WERI-Rb-1 (cell line): ENCODE results near the gene FBXO31.

Experiments used
- DNase-seq: peaks from one replicate; pipeline ENCODE4 v3.0.0-alpha.2; 2020
- H3K27ac ChIP-seq: fragments of 250-450 bp; sonication (Bioruptor Pico); 2 replicates; pipeline ENCODE4 v1.5.1; 2020; ENCODE audit warnings: mild to moderate bottlenecking, moderate library complexity
- H3K27me3 ChIP-seq: fragments of 250-450 bp; sonication (Bioruptor Pico); 2 replicates; pipeline ENCODE4 v1.5.1; 2021; ENCODE audit warnings: mild to moderate bottlenecking, low read depth, moderate library complexity; ENCODE audit not compliant: insufficient read depth, severe bottlenecking
- H3K36me3 ChIP-seq: fragments of 250-450 bp; sonication (Bioruptor Pico); 2 replicates; pipeline ENCODE4 v1.5.1; 2020; ENCODE audit warnings: mild to moderate bottlenecking, moderate library complexity
- H3K4me3 ChIP-seq: 2 replicates; pipeline ENCODE4 v1.5.1; 2011; ENCODE audit warnings: low read depth, mild to moderate bottlenecking, control low read depth, low read length
- H3K9me3 ChIP-seq: fragments of 250-450 bp; sonication (Bioruptor Pico); 2 replicates; pipeline ENCODE4 v1.5.1; 2021; ENCODE audit warnings: mild to moderate bottlenecking, moderate library complexity; ENCODE audit not compliant: severe bottlenecking
- CTCF ChIP-seq: IDR thresholded peaks from 2 replicates; pipeline ENCODE4 v1.5.1; 2011; ENCODE audit warnings: low read depth, mild to moderate bottlenecking, control low read depth, inconsistent platforms, low read length

The FBXO31 gene

GRCh38 chr16:87333101-87333500 lies 50.5 kb downstream of the FBXO31 start:
- Histone ChIP-seq H3K36me3 (peaks cover 21% of the 10 kb centered on the region), H3K4me3 (no peak overlapping the region), H3K9me3 (no peaks in the 10 kb centered on the region), H3K27me3 (no peaks in the 10 kb centered on the region), H3K27ac (no peak overlapping the region)
- no peak for DNase-seq
- TF ChIP-seq CTCF: no peak

DNA sequence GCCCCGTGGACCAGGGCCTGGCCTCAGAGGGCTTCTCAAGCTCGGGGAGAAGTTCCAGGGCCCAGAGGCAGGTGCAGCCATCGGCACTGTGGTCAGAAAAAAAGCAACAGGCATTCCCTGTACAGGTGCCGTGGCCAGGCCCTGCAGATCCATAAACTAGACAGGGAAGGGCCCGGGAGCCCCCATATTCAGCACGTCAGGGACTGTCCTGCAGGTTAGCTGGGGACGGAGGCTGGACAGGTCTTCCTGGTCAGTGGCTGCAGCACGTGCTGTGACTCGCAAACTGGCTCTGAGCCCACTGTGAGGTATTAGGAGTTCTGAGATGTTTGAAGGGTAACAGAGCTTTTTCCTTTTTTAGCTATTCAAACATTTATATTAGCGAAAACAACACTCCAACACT lies 51.4 kb downstream of the FBXO31 start:
- peaks cover 21% of the 10 kb centered on the region for H3K36me3 ChIP-seq
- no peak for DNase-seq
- H3K4me3 ChIP-seq: no peak overlapping the region
- no peaks in the 10 kb centered on the region for H3K27me3 ChIP-seq
- no peaks in the 10 kb centered on the region for H3K9me3 ChIP-seq
- H3K27ac ChIP-seq: no peak overlapping the region
- no peak for TF ChIP-seq CTCF

DNA sequence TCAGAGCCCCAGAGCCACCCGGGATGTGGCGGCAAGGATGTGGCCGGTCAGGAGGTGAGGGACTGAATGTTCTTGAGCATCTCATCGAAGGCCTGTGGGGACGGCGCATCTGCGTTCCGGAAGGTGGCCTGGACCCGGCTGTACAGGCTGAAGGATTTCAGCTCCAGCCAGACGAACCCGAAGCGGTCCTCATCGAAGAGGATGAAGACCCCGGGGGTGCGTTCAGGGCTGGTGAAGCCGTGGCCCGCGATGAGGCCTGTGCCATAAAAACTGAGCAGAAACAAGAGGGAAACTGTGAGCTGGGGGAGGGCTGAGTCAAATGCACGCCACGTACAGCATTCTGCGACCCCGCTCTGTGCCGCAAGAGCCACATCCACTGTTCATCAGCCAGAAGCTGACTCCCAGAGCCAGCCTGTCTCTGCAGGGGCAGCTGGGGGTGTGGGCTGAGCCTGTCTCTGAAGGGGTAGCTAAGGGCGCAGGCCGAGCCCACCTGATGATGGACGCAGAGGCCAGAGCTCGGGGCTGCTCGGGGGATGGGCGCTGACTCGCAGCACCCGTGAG lies 52.3 kb downstream of the FBXO31 start:
- peaks cover 21% of the 10 kb centered on the region for H3K36me3 ChIP-seq

DNA sequence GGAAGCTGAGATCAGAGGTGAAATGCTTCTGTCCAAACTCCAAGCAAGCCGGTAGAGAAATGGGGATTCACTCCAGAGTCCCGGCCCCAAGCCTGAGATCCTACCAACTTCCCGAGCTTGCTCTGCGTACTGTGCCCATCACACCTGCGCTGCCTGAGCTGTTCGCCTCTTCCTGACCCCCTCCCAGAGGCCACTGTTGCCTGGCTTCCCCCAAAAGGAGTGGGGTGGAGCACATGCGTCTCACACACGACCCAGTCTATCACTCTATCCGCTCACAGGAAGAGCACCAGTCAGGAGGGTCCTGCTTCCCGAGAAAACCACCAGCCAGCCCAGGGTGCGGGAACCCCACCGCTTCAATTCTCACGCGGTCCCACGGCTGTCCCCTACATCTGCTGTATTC lies 52.9 kb downstream of the FBXO31 start:
- Histone ChIP-seq H3K27me3 (no peaks in the 10 kb centered on the region), H3K27ac (no peak overlapping the region), H3K4me3 (no peak overlapping the region), H3K9me3 (no peaks in the 10 kb centered on the region), H3K36me3 (peaks cover 21% of the 10 kb centered on the region)
- no peak for TF ChIP-seq CTCF
- DNase-seq: no peak

More for the DNA sequence above, 52.3 kb downstream of the FBXO31 start:
- no peaks in the 10 kb centered on the region for H3K27me3 ChIP-seq
- no peak overlapping the region for H3K27ac ChIP-seq
- H3K9me3 ChIP-seq: no peaks in the 10 kb centered on the region
- no peak for TF ChIP-seq CTCF
- H3K4me3 ChIP-seq: no peak overlapping the region
- DNase-seq: no peak

- no peak overlapping the region for H3K4me3 ChIP-seq
- no peak for TF ChIP-seq CTCF
- H3K9me3 ChIP-seq: no peaks in the 10 kb centered on the region
- H3K36me3 ChIP-seq: peaks cover 21% of the 10 kb centered on the region
- no peak for DNase-seq
- no peak overlapping the region for H3K27ac ChIP-seq
- H3K27me3 ChIP-seq: no peaks in the 10 kb centered on the region
These were observed 53.3 kb downstream of the FBXO31 start for GRCh38 chr16:87330257-87330624.

GRCh38 chr16:87329436-87330256 lies 53.9 kb downstream of the FBXO31 start:
- no peak overlapping the region for H3K27ac ChIP-seq
- no peaks in the 10 kb centered on the region for H3K9me3 ChIP-seq
- H3K36me3 ChIP-seq: peaks cover 18% of the 10 kb centered on the region
- no peak for TF ChIP-seq CTCF
- DNase-seq: no peak
- no peaks in the 10 kb centered on the region for H3K27me3 ChIP-seq
- no peak overlapping the region for H3K4me3 ChIP-seq
